ENCODE data around the gene SLC7A7.

DNA sequence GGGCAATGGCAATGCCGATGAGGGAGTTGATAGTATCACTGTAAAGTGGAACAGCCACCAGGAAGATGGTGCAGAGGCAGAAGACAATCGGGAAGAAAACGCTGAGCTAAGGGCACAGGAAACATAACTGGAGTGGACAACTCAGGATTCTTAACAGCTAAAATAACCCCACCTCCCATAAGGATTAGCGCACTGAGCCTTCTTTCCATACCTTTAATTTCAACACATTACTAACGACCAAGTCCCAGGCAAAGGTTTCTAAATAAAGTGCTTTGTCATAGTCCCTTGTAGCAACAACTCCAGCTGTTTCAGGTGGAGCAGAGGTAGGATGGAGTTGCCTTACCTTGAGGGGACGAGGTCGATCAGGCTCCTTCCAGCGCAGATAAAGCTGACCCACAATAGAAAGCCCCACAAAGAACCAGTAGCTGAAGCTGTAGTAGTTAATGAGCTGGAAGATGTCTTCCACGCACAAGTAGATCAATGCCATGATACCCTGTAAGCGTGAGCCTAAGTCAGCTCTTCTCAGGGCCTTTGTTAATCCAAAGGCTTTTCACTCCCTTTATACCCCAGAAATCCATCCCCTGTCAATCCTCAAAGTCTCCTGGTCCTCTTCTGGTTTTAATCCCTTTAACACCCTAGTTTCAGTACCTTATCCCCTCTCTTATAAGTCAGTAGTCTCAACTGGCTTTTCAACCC, 41.1 kb downstream of the SLC7A7 start:
- TF ChIP-seq, protein P1, sequence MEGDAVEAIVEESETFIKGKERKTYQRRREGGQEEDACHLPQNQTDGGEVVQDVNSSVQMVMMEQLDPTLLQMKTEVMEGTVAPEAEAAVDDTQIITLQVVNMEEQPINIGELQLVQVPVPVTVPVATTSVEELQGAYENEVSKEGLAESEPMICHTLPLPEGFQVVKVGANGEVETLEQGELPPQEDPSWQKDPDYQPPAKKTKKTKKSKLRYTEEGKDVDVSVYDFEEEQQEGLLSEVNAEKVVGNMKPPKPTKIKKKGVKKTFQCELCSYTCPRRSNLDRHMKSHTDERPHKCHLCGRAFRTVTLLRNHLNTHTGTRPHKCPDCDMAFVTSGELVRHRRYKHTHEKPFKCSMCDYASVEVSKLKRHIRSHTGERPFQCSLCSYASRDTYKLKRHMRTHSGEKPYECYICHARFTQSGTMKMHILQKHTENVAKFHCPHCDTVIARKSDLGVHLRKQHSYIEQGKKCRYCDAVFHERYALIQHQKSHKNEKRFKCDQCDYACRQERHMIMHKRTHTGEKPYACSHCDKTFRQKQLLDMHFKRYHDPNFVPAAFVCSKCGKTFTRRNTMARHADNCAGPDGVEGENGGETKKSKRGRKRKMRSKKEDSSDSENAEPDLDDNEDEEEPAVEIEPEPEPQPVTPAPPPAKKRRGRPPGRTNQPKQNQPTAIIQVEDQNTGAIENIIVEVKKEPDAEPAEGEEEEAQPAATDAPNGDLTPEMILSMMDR (IDR thresholded peaks at IDR 0.05; ENCODE audit: low read length) = no peak
- TF ChIP-seq EZH2phosphoT487 (IDR thresholded peaks at IDR 0.05; ENCODE audit: low read length) (no peak), EZH2 (optimal IDR thresholded peaks at IDR 0.05; ENCODE audit: low read depth, low read length) (no peak)
